HG02759 (cell line): Measurements from ENCODE around the gene MITF.

ENCODE experiments used
- ATAC-seq: cut with Tn5 transposase; IDR thresholded peaks from one replicate; pipeline ENCODE4 v1.9.1; 2021; ENCODE audit warnings: mild to moderate bottlenecking, moderate library complexity; ENCODE audit not compliant: unreplicated experiment

MITF gene

DNA sequence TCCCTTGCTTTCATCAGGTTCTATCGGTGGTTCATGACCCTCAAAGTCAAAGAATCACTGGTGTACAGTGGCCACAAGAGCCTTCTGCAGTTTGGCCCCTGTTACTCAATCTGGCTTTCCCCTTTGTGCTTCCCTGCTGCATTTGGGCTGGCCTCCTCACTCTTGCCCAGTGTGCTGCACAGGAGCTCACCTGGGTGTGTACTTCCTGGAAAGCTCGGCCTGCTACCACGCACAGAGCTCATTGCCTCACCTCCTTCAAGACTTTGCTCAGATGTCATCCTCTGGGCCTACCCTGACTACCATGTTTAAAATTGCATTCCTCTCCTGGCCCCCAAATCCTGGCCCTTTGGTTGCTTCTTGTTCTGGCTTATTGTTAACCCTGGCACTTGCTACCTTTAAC lies 90.9 kb downstream of the MITF start:
- no peak for ATAC-seq

- no peak for ATAC-seq
Observed at GRCh38 chr3:69831737-69832136, 92.5 kb downstream of the MITF start.

DNA sequence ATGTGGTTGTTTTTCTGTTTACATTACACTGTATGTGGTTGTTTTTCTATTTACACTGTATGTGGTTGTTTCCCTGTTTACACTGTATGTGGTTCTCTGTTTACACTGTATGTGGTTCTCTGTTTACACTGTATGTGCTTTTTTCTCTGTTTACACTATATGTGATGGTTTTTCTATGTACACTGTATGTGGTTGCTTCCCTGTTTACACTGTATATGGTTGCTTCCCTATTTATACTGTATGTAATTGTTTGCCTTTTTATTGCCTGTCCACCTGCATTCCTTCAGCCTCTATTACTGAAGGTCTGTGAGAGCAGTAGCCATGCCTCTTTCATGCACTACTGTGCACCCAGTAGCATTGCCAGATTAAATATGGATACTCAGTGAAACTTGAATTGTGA lies 94.3 kb downstream of the MITF start:
- ATAC-seq = no peak

- no peak for ATAC-seq
Observed at GRCh38 chr3:69838217-69838616, 99.0 kb downstream of the MITF start.

- no peak for ATAC-seq
Observed at GRCh38 chr3:69838696-69839515, 99.6 kb downstream of the MITF start.

- no peak for ATAC-seq
Observed at GRCh38 chr3:69842351-69842750, 103.1 kb downstream of the MITF start.

DNA sequence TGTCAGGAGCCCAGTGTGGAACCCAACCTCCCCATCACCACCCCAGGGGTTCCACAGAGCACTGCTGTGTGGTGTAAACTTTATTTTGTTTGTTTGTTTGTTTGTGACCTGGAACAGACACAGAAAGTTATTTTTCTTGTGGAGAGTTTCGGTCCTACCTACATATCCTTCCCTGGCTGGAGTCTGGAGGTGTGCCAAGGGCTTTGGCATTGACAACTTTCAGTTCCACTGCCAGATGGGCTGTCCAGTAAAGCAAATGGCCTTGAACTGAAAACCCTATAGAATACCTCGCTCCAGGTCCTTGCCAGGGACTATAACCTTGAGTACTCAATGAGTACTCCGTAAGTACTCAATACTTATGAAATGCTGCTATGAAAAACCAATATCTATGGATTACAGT lies 103.5 kb downstream of the MITF start:
- no peak for ATAC-seq

DNA sequence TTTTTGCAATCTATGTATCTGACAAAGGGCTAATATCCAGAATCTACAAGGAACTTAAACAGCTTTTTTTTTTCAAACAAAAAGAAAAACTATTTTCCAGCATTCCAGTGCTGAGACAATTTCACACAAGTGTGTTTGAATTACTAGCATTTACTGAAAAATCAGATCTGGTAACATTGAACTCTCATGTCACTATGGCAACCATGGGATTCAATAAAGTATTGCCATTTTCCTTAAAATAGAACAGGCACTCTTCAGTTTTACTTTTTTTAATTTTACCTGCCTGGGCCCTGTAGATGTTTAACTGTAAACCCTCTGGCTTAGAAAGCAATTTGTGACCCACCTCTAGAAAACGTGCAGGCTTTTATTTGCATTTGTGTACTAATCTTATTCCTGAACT lies 105.4 kb downstream of the MITF start:
- no peak for ATAC-seq

DNA sequence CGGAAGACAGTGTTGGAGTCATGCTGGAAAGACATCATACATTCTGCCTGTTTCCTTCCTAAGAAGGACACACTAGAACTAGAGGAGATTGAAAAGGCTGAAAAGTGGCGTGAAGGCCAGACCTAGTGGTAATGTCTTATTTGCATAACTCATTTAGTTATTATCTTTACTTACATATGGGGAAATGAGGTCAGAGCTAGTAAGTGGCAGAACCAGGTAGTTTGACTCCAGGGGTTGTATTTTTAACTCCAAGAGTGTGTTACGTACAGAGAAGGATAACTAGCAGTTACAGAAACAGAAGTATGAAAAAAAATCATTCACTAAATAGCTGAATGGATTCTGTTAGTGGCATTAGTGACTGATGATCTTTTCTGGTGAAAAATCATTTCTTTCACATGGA lies 108.0 kb downstream of the MITF start:
- ATAC-seq = no peak

GRCh38 chr3:69848113-69848512 lies 108.8 kb downstream of the MITF start:
- no peak for ATAC-seq

DNA sequence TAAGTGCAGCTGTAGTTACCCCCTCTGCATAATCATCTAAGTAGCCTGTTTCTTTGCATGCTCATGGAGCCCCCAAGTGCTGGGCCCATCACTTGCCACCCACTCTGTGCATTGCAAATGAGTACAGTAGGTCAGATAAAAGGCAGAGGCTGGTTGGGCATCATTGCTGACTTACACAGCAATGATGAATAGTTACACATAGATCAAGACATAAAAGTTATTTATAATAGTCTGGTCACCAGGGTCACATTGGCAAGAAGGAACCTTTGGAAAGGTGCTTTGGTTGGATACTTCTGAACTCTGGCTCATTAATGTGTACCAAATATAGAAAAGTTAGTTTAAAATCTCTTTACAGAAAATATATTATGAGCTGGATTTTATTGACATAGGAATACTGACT lies 111.6 kb downstream of the MITF start:
- no peak for ATAC-seq

- ATAC-seq = no peak
Observed at GRCh38 chr3:69853027-69853426, 113.8 kb downstream of the MITF start.

DNA sequence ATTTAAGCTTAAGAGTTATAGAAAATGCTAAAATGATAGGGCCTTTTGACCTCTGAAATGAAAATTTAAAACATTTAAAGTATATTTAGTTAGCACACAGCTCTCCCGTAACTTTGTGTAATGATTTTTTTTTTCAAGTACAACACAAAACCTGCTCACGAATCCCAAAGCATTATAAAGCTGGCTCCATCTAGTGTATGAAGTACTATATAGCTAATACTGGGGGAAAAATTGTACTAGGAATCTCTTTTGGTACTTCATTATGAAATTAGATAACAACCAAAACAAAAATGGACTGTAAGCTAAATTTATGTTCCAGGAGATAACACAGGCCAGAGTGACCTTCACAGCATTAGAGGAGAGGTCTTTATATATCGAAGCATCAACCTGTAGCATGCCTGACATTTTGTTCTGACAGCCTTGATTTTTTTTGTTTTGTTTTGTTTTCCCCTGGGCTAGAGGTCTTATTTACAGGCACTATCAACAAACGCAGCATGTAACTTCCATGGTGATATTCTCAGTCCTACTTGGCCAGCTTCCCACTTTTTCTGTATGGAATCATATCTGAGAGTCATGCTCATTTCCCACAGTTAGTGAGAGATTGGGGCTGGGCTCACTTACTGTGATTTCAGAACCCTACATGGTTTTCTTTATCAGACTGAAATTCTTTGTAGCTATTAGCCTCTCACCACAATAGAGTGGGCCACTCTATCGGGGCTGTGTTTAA lies 116.3 kb downstream of the MITF start:
- ATAC-seq = no peak

GRCh38 chr3:69856965-69857705 lies 117.9 kb downstream of the MITF start:
- no peak for ATAC-seq

- no peak for ATAC-seq
Observed at GRCh38 chr3:69861556-69861955, 122.3 kb downstream of the MITF start.

GRCh38 chr3:69864141-69864540 lies 124.9 kb downstream of the MITF start:
- no peak for ATAC-seq

- ATAC-seq = no peak
Observed at GRCh38 chr3:69864766-69865165, 125.5 kb downstream of the MITF start.

DNA sequence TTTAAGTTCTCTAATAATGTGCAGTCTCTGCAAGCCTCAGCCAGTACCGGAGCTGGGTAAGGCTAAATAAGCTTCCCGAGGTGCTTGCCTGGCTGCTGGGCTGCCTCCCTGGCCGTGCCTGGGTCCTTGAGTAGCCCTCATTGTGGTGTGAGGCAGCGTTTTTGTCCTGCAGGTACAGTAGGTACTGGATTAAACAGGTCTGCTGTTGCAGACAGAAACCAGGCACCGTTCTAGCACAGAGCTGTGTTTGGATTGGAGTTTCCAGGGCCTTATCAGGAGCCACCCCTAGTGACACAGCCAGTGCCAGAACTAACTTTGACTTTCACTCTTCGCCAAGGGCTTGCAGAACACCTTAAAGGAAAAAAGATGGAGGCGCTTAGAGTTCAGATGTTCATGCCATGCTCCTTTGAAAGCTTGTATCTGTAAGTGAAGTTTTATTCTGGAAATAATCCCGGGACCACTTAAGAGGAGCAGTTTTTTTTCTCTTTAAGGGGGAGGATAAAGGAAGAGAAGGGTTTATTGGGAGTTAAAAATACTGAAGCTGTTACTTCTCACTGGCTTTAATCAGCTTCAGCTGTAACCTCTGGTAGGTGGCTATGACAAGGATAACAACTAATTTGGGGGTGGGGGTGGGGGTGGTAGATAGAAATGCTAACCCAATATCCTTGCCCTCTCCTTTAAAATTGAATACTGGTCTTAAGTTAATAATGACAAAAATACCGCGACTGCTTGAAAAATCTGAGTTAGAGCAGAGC lies 126.8 kb downstream of the MITF start:
- no peak for ATAC-seq

- ATAC-seq = no peak
Observed at GRCh38 chr3:69866988-69867720, 127.9 kb downstream of the MITF start.

DNA sequence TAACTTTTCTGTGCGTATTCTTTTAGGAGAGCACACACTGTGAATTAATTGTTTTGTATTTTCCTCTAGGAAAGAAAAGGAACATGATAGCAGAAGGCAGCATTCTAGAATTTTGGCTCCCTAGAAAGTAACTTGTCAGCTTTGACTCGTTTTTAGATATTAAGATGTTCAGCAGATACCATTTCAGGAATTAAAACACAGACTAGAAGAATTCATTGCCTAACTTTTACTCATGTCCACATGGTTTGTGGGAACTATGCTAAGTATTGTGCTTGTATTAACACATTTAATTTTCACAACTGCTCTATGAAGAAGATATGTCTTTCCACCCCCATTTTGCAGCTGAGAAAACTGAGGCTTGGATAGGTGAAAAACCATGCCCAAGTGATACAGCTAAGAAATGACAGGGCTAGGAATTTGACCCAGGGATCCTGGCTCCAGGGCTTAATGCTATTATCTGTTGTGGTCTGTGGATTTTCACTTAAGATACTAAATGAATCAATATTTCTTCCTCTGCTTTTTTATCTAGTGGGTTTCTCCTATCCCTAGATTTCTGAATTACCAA lies 128.8 kb downstream of the MITF start:
- ATAC-seq = no peak
